ENCODE data around the gene FOXK1.

FOXK1 gene

GRCh38 chr7:4703532-4703931 is 21.4 kb downstream of the FOXK1 start:
- DNase-seq (ENCODE audit: low spot score), result no peak
- POLR2A ChIA-PET (ENCODE audit: low non-redundant PET), result no interaction called here
- TF ChIP-seq CTCF (conservative IDR thresholded peaks at IDR 0.05; ENCODE audit: low read depth), result no peak
- H3K27ac ChIP-seq, result peak overlapping the region; percentile 8; the same call in 1 of the 2 replicates
- CTCF ChIA-PET, result no interaction called here

- no peak for TF ChIP-seq CTCF (conservative IDR thresholded peaks at IDR 0.05; ENCODE audit: low read depth)
- no peak for DNase-seq (ENCODE audit: low spot score)
- ChIA-PET CTCF (no interaction called here), POLR2A (ENCODE audit: low non-redundant PET) (no interaction called here)
- H3K27ac ChIP-seq, result peak overlapping the region; percentile 3; the same call in 1 of the 2 replicates
Measured at GRCh38 chr7:4706384-4707216, 24.5 kb downstream of the FOXK1 start.

GRCh38 chr7:4707217-4707741 is 25.2 kb downstream of the FOXK1 start:
- TF ChIP-seq CTCF (conservative IDR thresholded peaks at IDR 0.05; ENCODE audit: low read depth), result no peak
- DNase-seq (ENCODE audit: low spot score), result no peak
- ChIA-PET POLR2A (ENCODE audit: low non-redundant PET) (no interaction called here), CTCF (no interaction called here)
- H3K27ac ChIP-seq, result peak overlapping the region; percentile 7; the same call in 1 of the 2 replicates

- ChIA-PET POLR2A (ENCODE audit: low non-redundant PET) (no interaction called here), CTCF (no interaction called here)
- peak overlapping the region; percentile 7; the same call in 1 of the 2 replicates for H3K27ac ChIP-seq
- no peak for DNase-seq (ENCODE audit: low spot score)
- no peak for TF ChIP-seq CTCF (conservative IDR thresholded peaks at IDR 0.05; ENCODE audit: low read depth)
Measured at GRCh38 chr7:4707980-4708411, 25.9 kb downstream of the FOXK1 start.

- POLR2A ChIA-PET (ENCODE audit: low non-redundant PET), result no interaction called here
Measured at GRCh38 chr7:4709187-4709586, 27.1 kb downstream of the FOXK1 start.

GRCh38 chr7:4711093-4711492 is 29.0 kb downstream of the FOXK1 start:
- peak overlapping the region; percentile 4; the same call in 1 of the 2 replicates for H3K27ac ChIP-seq
- TF ChIP-seq CTCF (conservative IDR thresholded peaks at IDR 0.05; ENCODE audit: low read depth), result no peak
- POLR2A ChIA-PET (ENCODE audit: low non-redundant PET), result no interaction called here
- CTCF ChIA-PET, result interaction anchor here (0.6 to 1.4 kb wide), 2 partner anchors 69 to 86 kb away, joined by 3 to 6 read pairs; no protein-coding TSS in a partner anchor
- no peak for DNase-seq (ENCODE audit: low spot score)

More at GRCh38 chr7:4709187-4709586, 27.1 kb downstream of the FOXK1 start:
- no peak for DNase-seq (ENCODE audit: low spot score)
- H3K27ac ChIP-seq, result no peak overlapping the region
- CTCF ChIA-PET, result interaction anchor here (0.6 kb wide), 1 partner anchor 11 kb away, joined by 5 read pairs; no protein-coding TSS in a partner anchor
- TF ChIP-seq CTCF (conservative IDR thresholded peaks at IDR 0.05; ENCODE audit: low read depth), result no peak

Measured in RWPE1 (cell line).